Measurements from ENCODE around the gene IRF2BP2.

Gene IRF2BP2

GRCh38 chr1:234559152-234559901 lies 50.7 kb downstream of the IRF2BP2 start:
- no peaks in the 10 kb centered on the region for H3K36me3 Mint-ChIP-seq (ENCODE audit: low read depth)
- no peaks in the 10 kb centered on the region for H3K27me3 Mint-ChIP-seq
- no peaks in the 10 kb centered on the region for H3K4me1 Mint-ChIP-seq (ENCODE audit: low read depth)
- no peak for DNase-seq
- no peak overlapping the region for H3K27ac Mint-ChIP-seq
- no peak overlapping the region for H3K4me3 Mint-ChIP-seq
- H3K9me3 Mint-ChIP-seq = no peaks in the 10 kb centered on the region

GRCh38 chr1:234558330-234558836 lies 51.6 kb downstream of the IRF2BP2 start:
- Mint-ChIP-seq H3K4me3 (no peak overlapping the region), H3K9me3 (no peaks in the 10 kb centered on the region), H3K27me3 (no peaks in the 10 kb centered on the region), H3K27ac (no peak overlapping the region), H3K4me1 (ENCODE audit: low read depth) (no peaks in the 10 kb centered on the region), H3K36me3 (ENCODE audit: low read depth) (no peaks in the 10 kb centered on the region)
- no peak for DNase-seq

- Mint-ChIP-seq H3K27ac (no peak overlapping the region), H3K4me1 (ENCODE audit: low read depth) (no peaks in the 10 kb centered on the region), H3K27me3 (no peaks in the 10 kb centered on the region), H3K36me3 (ENCODE audit: low read depth) (no peaks in the 10 kb centered on the region), H3K9me3 (no peaks in the 10 kb centered on the region), H3K4me3 (no peak overlapping the region)
- no peak for DNase-seq
Measured at GRCh38 chr1:234556245-234556943, 53.6 kb downstream of the IRF2BP2 start.

- H3K9me3 Mint-ChIP-seq = no peaks in the 10 kb centered on the region
- DNase-seq = no peak
- H3K36me3 Mint-ChIP-seq (ENCODE audit: low read depth) = no peaks in the 10 kb centered on the region
- H3K4me1 Mint-ChIP-seq (ENCODE audit: low read depth) = no peaks in the 10 kb centered on the region
- no peak overlapping the region for H3K4me3 Mint-ChIP-seq
- H3K27ac Mint-ChIP-seq = no peak overlapping the region
- H3K27me3 Mint-ChIP-seq = no peaks in the 10 kb centered on the region
Measured at GRCh38 chr1:234555390-234556024, 54.5 kb downstream of the IRF2BP2 start.

- Mint-ChIP-seq H3K27ac (no peak overlapping the region), H3K4me1 (ENCODE audit: low read depth) (no peaks in the 10 kb centered on the region), H3K36me3 (ENCODE audit: low read depth) (no peaks in the 10 kb centered on the region), H3K4me3 (no peak overlapping the region), H3K27me3 (no peaks in the 10 kb centered on the region), H3K9me3 (no peaks in the 10 kb centered on the region)
- no peak for DNase-seq
Measured at GRCh38 chr1:234554698-234555311, 55.2 kb downstream of the IRF2BP2 start.
